ENCODE results near the gene NDUFA11.
"Not testable (repeated sequence)": the region's sequence is repeated elsewhere in the genome, so short reads cannot be mapped to it uniquely, and the experiment has no call there.

NDUFA11 gene

DNA sequence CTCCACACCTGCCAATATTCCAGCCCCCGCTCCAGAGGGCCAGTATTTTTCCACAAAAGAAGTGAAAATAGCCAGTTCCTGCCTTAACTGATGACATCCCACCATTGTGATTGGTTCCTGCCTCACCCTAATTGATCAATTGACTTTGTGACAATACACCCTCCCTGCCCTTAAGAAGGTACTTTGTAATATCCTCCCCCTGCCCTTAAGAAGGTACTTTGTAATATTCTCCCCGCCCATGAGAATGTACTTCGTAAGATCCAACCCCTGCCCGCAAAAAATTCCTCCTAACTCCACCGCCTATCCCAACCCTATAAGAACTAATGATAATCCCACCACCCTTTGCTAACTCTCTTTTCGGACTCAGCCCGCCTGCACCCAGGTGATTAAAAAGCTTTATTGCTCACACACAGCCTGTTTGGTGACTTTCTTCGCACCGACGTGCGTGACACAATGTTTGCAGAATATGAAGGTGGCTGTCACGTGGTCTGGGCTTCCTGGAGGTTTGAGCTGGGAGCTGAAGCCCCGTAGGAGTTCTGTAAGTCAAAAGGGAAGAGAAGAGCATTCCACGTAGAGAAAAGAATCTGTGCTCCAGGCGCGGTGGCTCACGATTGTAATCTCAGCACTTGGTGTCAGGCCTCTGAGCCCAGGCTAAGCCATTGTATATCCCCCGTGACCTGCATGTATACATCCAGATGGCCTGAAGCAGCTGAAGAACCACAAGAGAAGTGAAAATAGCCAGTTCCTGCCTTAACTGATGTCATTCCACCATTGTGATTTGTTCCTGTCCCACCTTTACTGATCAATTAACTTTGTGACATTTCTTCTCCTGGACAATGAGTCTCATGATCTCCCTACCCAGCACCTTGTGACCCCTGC, 46.1 kb downstream of the NDUFA11 start:
- no peak for DNase-seq (ENCODE audit: low read depth in 2 of 2)

DNA sequence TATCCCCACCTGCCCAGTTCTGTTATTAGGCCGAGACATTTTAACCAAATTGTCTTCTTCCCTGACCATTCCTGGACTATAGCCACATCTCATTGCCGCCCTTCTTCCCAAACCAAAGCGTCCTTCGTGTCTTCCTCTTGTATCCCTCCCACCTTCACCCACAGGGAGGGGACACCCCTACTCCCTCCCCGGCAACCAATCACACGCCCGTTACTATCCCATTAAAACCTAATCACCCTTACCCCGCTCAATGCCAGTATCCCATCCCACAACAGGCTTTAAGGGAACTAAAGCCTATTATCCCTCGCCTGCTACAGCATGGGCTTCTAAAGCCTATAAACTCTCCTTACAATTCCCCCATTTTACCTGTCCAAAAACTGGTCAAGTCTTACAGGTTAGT, 48.4 kb downstream of the NDUFA11 start:
- not testable (repeated sequence) for DNase-seq (ENCODE audit: low read depth in 2 of 2)

DNA sequence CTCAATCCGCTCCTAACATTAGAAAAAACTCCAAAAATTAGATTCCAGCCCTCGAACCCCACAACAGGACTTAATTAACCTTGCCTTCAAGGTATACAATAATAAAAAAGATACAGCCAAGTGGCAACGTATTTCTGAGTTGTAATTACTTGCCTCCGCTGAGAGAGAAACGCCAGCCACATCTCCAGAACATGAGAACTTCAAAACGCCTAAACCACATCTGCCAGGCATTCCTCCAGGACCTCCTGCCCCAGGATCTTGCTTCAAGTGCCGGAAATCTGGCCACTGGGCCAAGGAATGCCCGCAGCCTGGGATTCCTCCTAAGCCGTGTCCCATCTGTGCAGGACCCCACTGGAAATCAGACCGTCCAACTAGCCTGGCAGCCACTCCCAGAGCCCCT, 49.5 kb downstream of the NDUFA11 start:
- DNase-seq (ENCODE audit: low read depth in 2 of 2): not testable (repeated sequence)

DNA sequence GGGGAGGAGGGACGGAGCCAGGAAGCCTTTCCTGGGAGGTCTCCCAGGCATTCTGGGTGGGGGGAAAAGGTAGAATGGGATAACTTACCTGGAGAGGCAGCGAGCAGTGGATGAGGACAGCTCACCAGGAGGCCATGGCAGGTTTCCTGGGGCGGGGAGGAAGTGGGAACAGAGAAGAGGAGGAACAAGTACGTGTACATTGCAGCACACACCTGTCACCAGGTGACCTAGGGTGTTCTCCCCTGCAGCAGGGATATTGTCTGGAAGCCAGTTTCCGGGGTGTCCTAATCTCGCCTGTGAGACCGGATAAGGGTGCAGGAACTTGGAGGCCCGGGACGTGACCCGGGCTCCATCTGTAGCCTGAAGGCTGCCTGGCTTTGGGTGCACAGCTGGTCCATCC, 52.3 kb downstream of the NDUFA11 start, which contains the start of gene FUT3:
TSS of gene FUT3 (minus strand) at position 148 of the 400 bp plus-strand sequence.
- DNase-seq (ENCODE audit: low read depth in 2 of 2): no peak

DNA sequence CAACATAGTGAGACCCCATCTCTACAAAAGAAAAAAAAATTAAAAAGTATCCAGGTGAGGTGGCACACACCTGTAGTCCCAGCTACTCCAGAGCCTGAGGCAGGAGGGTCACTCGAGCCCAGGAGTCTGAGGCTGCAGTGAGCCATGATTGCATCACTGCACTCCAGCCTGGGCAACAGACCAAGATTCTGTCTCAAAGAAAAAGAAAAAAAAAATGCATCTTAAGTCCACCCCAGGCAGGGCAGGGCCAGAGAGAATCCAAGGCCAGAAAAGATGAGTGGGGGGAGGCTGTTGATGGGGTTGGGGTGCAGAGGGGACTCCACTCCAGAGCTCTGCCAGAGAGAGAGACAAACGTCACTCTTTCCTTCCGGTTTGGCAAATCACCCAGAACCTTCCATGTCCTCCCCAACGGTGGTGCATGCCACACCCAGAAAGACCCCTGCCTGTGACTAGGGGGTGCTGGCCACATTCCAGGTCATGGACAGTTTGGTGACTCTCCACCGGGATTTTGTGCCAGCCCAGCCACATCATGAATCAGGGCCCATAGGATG, 52.8 kb downstream of the NDUFA11 start:
- DNase-seq (ENCODE audit: low read depth in 2 of 2): no peak

DNA sequence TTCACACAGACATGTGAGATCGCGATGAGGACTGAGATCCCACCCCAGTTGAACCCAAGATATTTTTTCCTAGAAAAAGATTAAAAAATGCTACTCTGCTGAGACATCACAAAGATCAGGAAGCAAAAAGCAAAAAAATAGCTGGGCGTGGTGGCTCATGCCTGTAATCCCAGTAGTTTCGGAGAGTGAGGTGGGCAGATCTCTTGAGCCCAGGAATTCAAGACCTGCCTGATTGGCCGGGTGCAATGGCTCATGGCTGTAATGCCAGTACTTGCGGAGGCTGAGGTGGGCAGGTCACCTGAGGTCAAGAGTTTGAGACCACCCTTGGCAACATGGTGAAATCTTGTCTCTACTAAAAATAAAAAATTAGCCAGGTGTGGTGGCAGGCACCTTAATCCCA, 53.4 kb downstream of the NDUFA11 start:
- DNase-seq (ENCODE audit: low read depth in 2 of 2): no peak

DNA sequence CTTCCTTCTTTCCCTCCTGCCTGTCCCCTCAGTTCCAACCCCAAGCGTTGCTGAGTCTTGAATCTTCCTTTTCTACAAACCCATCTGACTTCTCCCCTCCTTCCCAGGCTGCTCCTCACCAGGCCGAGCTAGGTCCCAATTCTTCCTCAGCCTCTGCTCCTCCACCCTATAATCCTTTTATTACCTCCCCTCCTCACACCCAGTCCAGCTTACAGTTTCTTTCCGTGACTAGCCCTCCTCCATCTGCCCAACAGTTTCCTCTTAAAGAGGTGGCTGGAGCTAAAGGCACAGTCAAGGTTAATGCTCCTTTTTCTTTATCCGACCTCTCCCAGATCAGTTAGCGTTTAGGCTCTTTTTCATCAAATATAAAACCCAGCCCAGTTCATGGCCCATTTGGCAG, 55.0 kb downstream of the NDUFA11 start:
- DNase-seq (ENCODE audit: low read depth in 2 of 2): not testable (repeated sequence)

DNA sequence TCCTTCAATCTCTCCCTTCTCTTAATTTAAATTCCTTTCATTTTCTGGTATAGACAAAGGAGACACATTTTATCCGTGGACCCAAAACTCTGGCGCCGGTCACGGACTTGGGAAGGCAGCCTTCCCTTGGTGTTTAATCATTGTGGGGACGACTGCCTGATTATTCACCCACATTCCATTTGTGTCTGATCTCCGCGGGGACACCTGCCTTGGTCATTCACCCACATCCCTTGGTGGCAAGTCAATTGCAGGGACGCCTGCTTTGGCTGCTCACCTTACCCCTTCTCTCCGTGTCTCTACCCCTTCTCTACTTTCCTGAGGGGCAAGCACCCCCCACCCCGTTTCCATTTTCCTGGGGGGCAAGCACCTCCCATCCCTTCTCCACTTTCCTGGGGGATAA, 55.7 kb downstream of the NDUFA11 start:
- not testable (repeated sequence) for DNase-seq (ENCODE audit: low read depth in 2 of 2)
